Ishikawa (cell line): Measurements from ENCODE around the gene ROBO1.

Experiments
- CEBPB ChIP-seq: IDR thresholded peaks from 2 replicates; pipeline ENCODE4 v1.6.1; 2012
- CREB1 ChIP-seq: IDR thresholded peaks from 2 replicates; pipeline ENCODE4 v1.6.1; 2012; ENCODE audit warnings: low read depth
- EGR1 ChIP-seq: IDR thresholded peaks from 2 replicates; pipeline ENCODE4 v1.6.1; 2012
- MAX ChIP-seq: IDR thresholded peaks from 2 replicates; pipeline ENCODE4 v1.6.1; 2012
- REST ChIP-seq: IDR thresholded peaks from 2 replicates; pipeline ENCODE4 v1.6.1; 2012; ENCODE audit warnings: low read depth, mild to moderate bottlenecking
- TAF1 ChIP-seq: IDR thresholded peaks from 2 replicates; pipeline ENCODE4 v1.6.1; 2012; ENCODE audit warnings: low read depth, mild to moderate bottlenecking
- YY1 ChIP-seq: IDR thresholded peaks from 2 replicates; pipeline ENCODE4 v1.6.1; 2012; ENCODE audit warnings: low read depth

DNA sequence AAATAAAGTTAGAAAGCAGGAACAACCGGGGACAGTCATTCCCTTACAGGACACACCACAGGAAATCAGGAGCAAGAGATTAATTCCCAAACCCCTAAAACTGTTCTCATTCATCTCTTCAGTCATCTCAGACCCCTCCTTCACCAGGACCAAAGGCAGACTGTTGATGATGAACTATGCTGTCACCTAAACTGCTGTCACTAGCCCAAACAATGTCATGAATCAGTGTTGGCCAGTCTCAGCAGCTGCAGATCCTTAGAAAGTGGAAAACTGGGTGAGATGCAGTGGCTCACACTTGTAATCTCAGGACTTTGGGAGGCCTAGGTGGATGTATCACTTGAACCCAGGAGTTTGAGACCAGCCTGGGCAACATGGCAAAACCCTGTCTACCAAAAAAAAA lies 909.6 kb downstream of the ROBO1 start:
- no peak for TF ChIP-seq TAF1
- no peak for TF ChIP-seq EGR1
- no peak for TF ChIP-seq CREB1
- TF ChIP-seq REST: no peak
- TF ChIP-seq YY1: no peak
- no peak for TF ChIP-seq MAX
- TF ChIP-seq CEBPB: no peak
